HG03565 (cell line): Measurements from ENCODE around the gene ZNF766.
"Not testable (repeated sequence)": the region's sequence is repeated elsewhere in the genome, so short reads cannot be mapped to it uniquely, and the experiment has no call there.

Source experiments
- ATAC-seq: cut with Tn5 transposase; IDR thresholded peaks from one replicate; pipeline ENCODE4 v1.9.1; 2021; ENCODE audit warnings: mild to moderate bottlenecking, moderate library complexity; ENCODE audit not compliant: unreplicated experiment

The ZNF766 gene

GRCh38 chr19:52269338-52270261, at the start of gene ZNF766:
ZNF766 (plus strand) TSS chr19:52269587; CDS start chr19:52269614, 27 bp downstream.
- ATAC-seq, result peak; percentile 91

GRCh38 chr19:52219611-52220010, 49.8 kb upstream of the ZNF766 start:
- ATAC-seq, result no peak

- ATAC-seq, result no peak
Observed at GRCh38 chr19:52221031-52221430, 48.4 kb upstream of the ZNF766 start.

GRCh38 chr19:52221831-52222375, 47.5 kb upstream of the ZNF766 start:
- no peak for ATAC-seq

GRCh38 chr19:52224211-52224610, 45.2 kb upstream of the ZNF766 start:
- ATAC-seq, result no peak

GRCh38 chr19:52226652-52227051, 42.7 kb upstream of the ZNF766 start:
- ATAC-seq, result no peak

GRCh38 chr19:52227196-52227940, 42.0 kb upstream of the ZNF766 start:
- ATAC-seq, result no peak

GRCh38 chr19:52227980-52228379, 41.4 kb upstream of the ZNF766 start:
- ATAC-seq, result no peak

GRCh38 chr19:52229524-52229923, 39.9 kb upstream of the ZNF766 start:
- ATAC-seq, result no peak

- no peak for ATAC-seq
Observed at GRCh38 chr19:52230685-52231084, 38.7 kb upstream of the ZNF766 start.

- ATAC-seq, result no peak
Observed at GRCh38 chr19:52231154-52231910, 38.1 kb upstream of the ZNF766 start.

- ATAC-seq, result no peak
Observed at GRCh38 chr19:52234406-52234805, 35.0 kb upstream of the ZNF766 start.

- ATAC-seq, result no peak
Observed at GRCh38 chr19:52237197-52237596, 32.2 kb upstream of the ZNF766 start.

GRCh38 chr19:52237771-52238400, 31.5 kb upstream of the ZNF766 start:
- ATAC-seq, result no peak

- no peak for ATAC-seq
Observed at GRCh38 chr19:52244021-52244420, 25.4 kb upstream of the ZNF766 start.

- no peak for ATAC-seq
Observed at GRCh38 chr19:52248241-52248640, 21.1 kb upstream of the ZNF766 start.

GRCh38 chr19:52258426-52258825, 11.0 kb upstream of the ZNF766 start:
- ATAC-seq, result no peak

- not testable (repeated sequence) for ATAC-seq
Observed at GRCh38 chr19:52265556-52265955, 3.8 kb upstream of the ZNF766 start.

- no peak for ATAC-seq
Observed at GRCh38 chr19:52270266-52270885, 989 bp downstream of the ZNF766 start.

GRCh38 chr19:52273301-52273700, 3.9 kb downstream of the ZNF766 start:
- no peak for ATAC-seq
